ENCODE results near the gene CFAP77.

CFAP77 gene

DNA sequence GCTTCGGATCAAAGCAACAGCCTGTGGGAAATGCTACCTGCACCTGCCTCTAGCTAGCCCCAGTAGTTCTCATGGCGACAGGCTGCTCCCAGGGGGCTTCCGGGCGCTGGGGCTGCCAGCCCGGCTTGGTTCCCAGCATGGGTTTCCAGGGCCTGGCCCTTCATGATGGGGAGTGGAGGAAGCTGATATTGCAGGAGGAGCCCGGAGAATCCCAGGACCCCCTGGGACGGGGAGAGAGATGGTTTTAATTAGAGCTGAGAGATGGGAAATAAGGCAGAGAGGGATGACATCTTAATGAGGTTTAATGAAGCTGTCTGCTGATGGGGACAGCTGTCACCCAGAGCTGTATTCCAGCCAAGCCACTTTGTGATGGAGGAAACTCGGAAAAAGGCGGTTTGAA, 78.6 kb downstream of the CFAP77 start:
- no peak for DNase-seq (ENCODE audit: low spot score)
- TF ChIP-seq, protein P1, sequence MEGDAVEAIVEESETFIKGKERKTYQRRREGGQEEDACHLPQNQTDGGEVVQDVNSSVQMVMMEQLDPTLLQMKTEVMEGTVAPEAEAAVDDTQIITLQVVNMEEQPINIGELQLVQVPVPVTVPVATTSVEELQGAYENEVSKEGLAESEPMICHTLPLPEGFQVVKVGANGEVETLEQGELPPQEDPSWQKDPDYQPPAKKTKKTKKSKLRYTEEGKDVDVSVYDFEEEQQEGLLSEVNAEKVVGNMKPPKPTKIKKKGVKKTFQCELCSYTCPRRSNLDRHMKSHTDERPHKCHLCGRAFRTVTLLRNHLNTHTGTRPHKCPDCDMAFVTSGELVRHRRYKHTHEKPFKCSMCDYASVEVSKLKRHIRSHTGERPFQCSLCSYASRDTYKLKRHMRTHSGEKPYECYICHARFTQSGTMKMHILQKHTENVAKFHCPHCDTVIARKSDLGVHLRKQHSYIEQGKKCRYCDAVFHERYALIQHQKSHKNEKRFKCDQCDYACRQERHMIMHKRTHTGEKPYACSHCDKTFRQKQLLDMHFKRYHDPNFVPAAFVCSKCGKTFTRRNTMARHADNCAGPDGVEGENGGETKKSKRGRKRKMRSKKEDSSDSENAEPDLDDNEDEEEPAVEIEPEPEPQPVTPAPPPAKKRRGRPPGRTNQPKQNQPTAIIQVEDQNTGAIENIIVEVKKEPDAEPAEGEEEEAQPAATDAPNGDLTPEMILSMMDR (IDR thresholded peaks at IDR 0.05; ENCODE audit: extremely low read depth, missing control alignments), result no peak

DNA sequence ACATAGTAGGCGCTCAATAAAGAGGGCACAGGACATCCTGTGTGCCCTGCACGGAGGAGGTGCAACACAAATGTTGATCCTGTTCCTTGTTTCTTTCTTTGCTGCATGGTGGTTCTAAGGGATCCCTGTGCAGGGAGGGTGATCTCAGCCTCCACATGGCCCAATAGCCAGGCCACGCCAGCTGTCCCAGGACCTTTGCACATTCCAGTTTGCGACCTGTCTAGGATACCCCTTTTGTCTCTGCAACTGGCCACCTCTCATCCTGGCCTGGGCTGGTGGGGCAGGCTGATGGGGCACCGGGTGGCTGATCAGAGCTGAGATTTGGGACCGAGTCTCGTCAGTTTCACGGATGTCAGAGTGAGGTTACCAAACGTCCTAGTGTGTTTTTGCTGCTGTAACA, 79.5 kb downstream of the CFAP77 start:
- TF ChIP-seq, protein P1 (IDR thresholded peaks at IDR 0.05; ENCODE audit: extremely low read depth, missing control alignments), result no peak
- no peak for DNase-seq (ENCODE audit: low spot score)

DNA sequence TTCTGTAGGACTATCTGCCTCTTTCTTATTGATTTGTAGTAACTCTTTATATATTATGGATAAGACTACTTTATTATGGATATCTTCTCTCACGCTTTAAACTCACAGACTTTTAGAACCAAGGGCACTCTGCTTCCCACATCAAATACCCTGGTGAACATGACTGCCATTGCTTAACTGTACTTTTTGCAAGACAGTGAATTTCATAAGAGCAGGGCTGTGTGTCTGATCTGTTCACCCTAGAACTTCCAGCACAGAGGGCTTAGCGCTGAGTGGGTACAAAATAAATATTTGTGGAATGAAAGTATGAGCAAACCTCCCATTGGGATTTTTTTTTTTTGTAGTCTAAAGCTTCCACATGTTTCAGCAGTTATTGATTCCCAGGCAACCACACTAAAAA, 84.8 kb downstream of the CFAP77 start:
- TF ChIP-seq, protein P1 (IDR thresholded peaks at IDR 0.05; ENCODE audit: extremely low read depth, missing control alignments), result no peak
- no peak for DNase-seq (ENCODE audit: low spot score)

DNA sequence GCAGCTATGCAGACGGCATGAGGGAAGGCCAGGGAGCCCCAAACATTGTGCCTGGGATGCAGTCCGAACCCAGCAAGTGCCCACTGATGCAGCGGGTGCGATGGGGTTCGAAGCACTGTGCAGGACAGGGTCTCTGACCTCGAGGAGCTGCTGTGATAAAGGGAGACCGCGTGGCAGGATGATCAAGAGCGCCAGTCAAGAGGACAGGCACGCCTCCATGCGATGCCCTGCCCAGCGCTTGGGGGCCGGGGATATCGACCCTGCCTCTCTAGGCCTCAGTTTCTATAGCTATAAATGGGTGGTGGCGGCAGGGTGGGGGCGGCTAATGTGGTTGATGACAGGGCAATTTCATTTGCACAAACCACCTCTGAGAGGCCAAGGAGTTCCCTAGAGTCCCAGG, 87.7 kb downstream of the CFAP77 start:
- TF ChIP-seq, protein P1 (IDR thresholded peaks at IDR 0.05; ENCODE audit: extremely low read depth, missing control alignments), result no peak
- DNase-seq (ENCODE audit: low spot score), result no peak

DNA sequence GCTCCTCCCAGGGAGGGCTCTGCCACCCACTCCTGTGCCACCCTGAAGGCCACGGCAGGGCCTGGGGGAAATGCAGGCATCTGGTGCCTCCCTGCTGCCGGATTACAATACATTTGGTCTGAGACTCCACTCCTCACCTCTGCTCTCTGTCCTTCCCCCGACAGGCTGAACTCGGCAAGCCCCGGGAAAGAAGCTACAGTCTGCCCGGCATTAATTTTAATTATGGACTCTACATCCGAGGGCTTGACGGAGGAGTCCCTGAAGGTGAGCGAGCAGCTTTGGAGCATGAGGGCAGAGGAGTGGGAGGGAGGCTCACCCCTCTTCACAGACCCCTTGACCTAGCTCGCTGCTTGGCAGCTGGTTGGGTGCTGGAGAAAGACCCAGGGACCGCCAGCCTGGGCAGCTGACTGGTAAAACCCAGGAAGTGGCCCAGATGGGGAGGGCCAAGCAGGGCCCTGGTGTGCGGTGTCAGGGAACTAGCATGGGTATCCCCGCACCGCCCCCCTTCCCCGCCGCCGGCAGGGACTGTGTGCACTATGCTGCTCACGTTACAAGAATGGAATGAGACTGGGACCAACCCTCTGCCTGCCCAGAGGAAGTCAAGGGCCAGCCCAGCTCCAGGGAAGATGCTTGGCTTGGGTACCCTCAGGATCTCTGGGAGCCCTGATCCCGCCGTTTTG, 88.7 kb downstream of the CFAP77 start:
- DNase-seq (ENCODE audit: low spot score), result no peak
- TF ChIP-seq, protein P1 (IDR thresholded peaks at IDR 0.05; ENCODE audit: extremely low read depth, missing control alignments), result no peak

DNA sequence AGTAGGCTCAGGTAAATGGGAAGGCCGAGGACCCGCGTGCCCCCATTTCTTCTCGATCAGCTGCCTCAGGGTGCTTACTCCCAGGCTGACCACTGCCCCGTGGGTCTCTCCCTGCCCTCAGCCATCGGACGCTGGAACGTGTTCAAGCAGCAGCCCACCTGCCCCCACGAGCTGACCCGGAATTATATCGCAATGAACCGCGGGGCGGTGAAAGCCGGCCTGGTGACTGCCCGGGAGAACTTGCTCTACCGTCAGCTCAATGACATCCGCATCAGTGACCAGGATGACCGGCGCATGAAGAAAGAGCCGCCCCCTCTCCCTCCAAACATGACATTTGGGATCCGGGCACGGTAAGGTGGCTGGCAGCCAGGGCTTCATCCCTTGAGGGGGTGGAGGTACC, 89.2 kb downstream of the CFAP77 start:
- DNase-seq (ENCODE audit: low spot score), result no peak
- TF ChIP-seq, protein P1 (IDR thresholded peaks at IDR 0.05; ENCODE audit: extremely low read depth, missing control alignments), result no peak

DNA sequence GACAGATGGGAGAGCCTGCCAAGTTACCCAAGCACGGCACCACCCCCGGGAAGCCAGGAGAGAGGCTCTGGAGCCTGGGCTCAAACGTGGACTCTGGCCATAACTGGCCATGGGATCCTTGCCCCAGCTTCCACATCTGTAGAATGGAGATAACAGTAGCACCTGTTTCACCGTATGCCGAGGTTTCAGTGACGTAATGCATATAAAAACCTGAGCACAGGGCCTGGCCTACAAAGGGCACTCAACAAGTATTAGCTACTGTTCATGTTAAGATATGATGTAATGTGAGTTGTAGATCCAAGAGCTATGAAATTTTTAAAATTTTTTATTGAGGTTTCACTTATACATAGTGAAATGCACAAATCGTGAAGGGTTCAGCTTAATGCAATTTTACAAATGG, 90.2 kb downstream of the CFAP77 start:
- DNase-seq (ENCODE audit: low spot score), result no peak
- TF ChIP-seq, protein P1 (IDR thresholded peaks at IDR 0.05; ENCODE audit: extremely low read depth, missing control alignments), result no peak
